ENCODE results near the gene NPL.

The NPL gene

GRCh38 chr1:182779530-182779929 is 10.0 kb upstream of the NPL start:
- no peak for DNase-seq

GRCh38 chr1:182781841-182782586 is 7.6 kb upstream of the NPL start:
- DNase-seq = peak; percentile 69

- DNase-seq = no peak
Measured at GRCh38 chr1:182782587-182782913, 7.0 kb upstream of the NPL start.

GRCh38 chr1:182783068-182783467 is 6.5 kb upstream of the NPL start:
- no peak for DNase-seq

GRCh38 chr1:182784556-182785171 is 4.9 kb upstream of the NPL start:
- peak; percentile 75 for DNase-seq

GRCh38 chr1:182785181-182785580 is 4.4 kb upstream of the NPL start:
- DNase-seq = no peak

- DNase-seq = peak; percentile 81
Measured at GRCh38 chr1:182786223-182786994, 3.2 kb upstream of the NPL start.

- no peak for DNase-seq
Measured at GRCh38 chr1:182786995-182787324, 2.6 kb upstream of the NPL start.

- no peak for DNase-seq
Measured at GRCh38 chr1:182791281-182792179, 2.0 kb downstream of the NPL start.

GRCh38 chr1:182794091-182794490 is 4.5 kb downstream of the NPL start:
- DNase-seq = no peak

GRCh38 chr1:182794676-182795201 is 5.2 kb downstream of the NPL start:
- DNase-seq = no peak

- no peak for DNase-seq
Measured at GRCh38 chr1:182795563-182796228, 6.1 kb downstream of the NPL start.

GRCh38 chr1:182802006-182802803 is 12.6 kb downstream of the NPL start:
- no peak for DNase-seq

- DNase-seq = no peak
Measured at GRCh38 chr1:182803846-182804245, 14.3 kb downstream of the NPL start.

GRCh38 chr1:182806015-182806678 is 16.6 kb downstream of the NPL start:
- no peak for DNase-seq

- no peak for DNase-seq
Measured at GRCh38 chr1:182807907-182808306, 18.3 kb downstream of the NPL start.

- no peak for DNase-seq
Measured at GRCh38 chr1:182809414-182809957, 19.9 kb downstream of the NPL start.

GRCh38 chr1:182811975-182812722 is 22.6 kb downstream of the NPL start:
- no peak for DNase-seq

GRCh38 chr1:182816863-182817262 is 27.3 kb downstream of the NPL start:
- DNase-seq = no peak

GRCh38 chr1:182817802-182818201 is 28.2 kb downstream of the NPL start:
- DNase-seq = no peak

Data from NCI-H187 treated with DMSO at 0.1 percent for 48 hours (cell line).